K562 (cell line): ENCODE data around the gene CALCB. TPM values are rescaled to one million over a fixed set of nuclear protein-coding genes. Genes with fewer than 3 reads are reported as not detected.

ENCODE experiments used
- ATAC-seq: fragments of 200-7000 bp; cut with Tn5 transposase; 3 replicates; pipeline ENCODE4 v1.9.1; 2020; ENCODE audit warnings: moderate library complexity
- BruUV-seq: library from RNA; stranded (reverse); fragments of 400-500 nt; replicated peaks from 2 replicates; lab custom pipeline; 2021; lab: Mats Ljungman, UMichigan
- CTCF ChIA-PET: fragments of 300-600 bp; formaldehyde crosslinking; extraction: SDS; loops from one replicate; lab custom pipeline; 2021; ENCODE audit warnings: low intra/inter-chr PET ratio; lab: Yijun Ruan, JAX
- POLR2A ChIA-PET: fragments of 300-600, 350-650 bp; sonication (Branson Sonifier 250); formaldehyde crosslinking; extraction: SDS; loops from one replicate; lab custom pipeline; 2021; ENCODE audit warnings: antibody characterized with exemption, inconsistent platforms; lab: Yijun Ruan, JAX
- DNase-seq, 4 experiments: peaks; one replicate each; pipeline versions ENCODE4 v3.0.0 to v3.0.0-alpha.2; 2011 to 2018; ENCODE audit warnings: low spot score in 3 of 4, mixed read lengths in 3 of 4; ENCODE audit errors: extremely low read depth in 1 of 4
- FAIRE-seq: peaks from 2 replicates; lab custom pipeline; 2011; peaks lifted over from hg19 to GRCh38; lab: Jason Lieb, UNC
- H2AFZ ChIP-seq: 2 replicates; pipeline ENCODE4 v1.6.0; 2011; ENCODE audit warnings: low read depth, low read length, control low read depth, inconsistent platforms
- H3K27ac ChIP-seq: fragments of 200-600 bp; 3 replicates; pipeline ENCODE4 v1.8.0; 2011; ENCODE audit warnings: low read depth, mild to moderate bottlenecking, control low read depth, inconsistent platforms, low read length, moderate library complexity, mixed read lengths; ENCODE audit errors: extremely low read depth
- H3K27me3 ChIP-seq, 2 experiments: fragments of 300-600 bp in 1 of 2; 2 replicates in 1 of 2; 3 replicates in 1 of 2; pipeline versions ENCODE4 v1.6.0 to v1.8.0; 2011; ENCODE audit warnings: inconsistent platforms in 2 of 2, low read length in 2 of 2, mild to moderate bottlenecking in 1 of 2, mixed read lengths in 1 of 2, moderate library complexity in 1 of 2; ENCODE audit not compliant: control insufficient read depth in 2 of 2, insufficient read depth in 2 of 2
- H3K36me3 ChIP-seq: fragments of 300-600 bp; 3 replicates; pipeline ENCODE4 v1.8.0; 2011; ENCODE audit warnings: mild to moderate bottlenecking, low read length, inconsistent platforms; ENCODE audit not compliant: control insufficient read depth, insufficient read depth
- H3K4me1 ChIP-seq, 2 experiments: fragments of 200-600 bp in 1 of 2; replicated peaks in 1 of 2; 2 replicates in 1 of 2; 3 replicates in 1 of 2; pipeline versions ENCODE4 v1.5.1 to v1.8.0; 2011; ENCODE audit warnings: inconsistent platforms in 2 of 2, low read length in 2 of 2, mild to moderate bottlenecking in 1 of 2, mixed read lengths in 1 of 2, moderate library complexity in 1 of 2; ENCODE audit not compliant: control insufficient read depth in 2 of 2, insufficient read depth in 2 of 2
- H3K4me2 ChIP-seq: 2 replicates; pipeline ENCODE4 v1.6.1; 2011; ENCODE audit warnings: low read length, control low read depth, inconsistent platforms, mixed read lengths; ENCODE audit not compliant: insufficient read depth
- H3K4me3 ChIP-seq: fragments of 200-600 bp; sonication (generic), shearing (Covaris generic); 2 replicates; pipeline ENCODE4 v1.5.1; 2016; ENCODE audit warnings: control low read depth, inconsistent platforms
- H3K79me2 ChIP-seq: fragments of 200-600 bp; 3 replicates; pipeline ENCODE4 v1.8.0; 2011; ENCODE audit warnings: low read length, inconsistent platforms; ENCODE audit not compliant: control insufficient read depth, insufficient read depth
- H3K9ac ChIP-seq, 2 experiments: 2 replicates each; pipeline versions ENCODE4 v1.6.0 to v1.6.1; 2011; ENCODE audit warnings: low read depth in 2 of 2, low read length in 2 of 2, control low read depth in 1 of 2, inconsistent platforms in 1 of 2, mild to moderate bottlenecking in 1 of 2, mixed read lengths in 1 of 2; ENCODE audit not compliant: insufficient read depth in 1 of 2
- H3K9me1 ChIP-seq: one replicate; pipeline ENCODE4 v1.6.0; 2011; ENCODE audit warnings: inconsistent platforms, mild to moderate bottlenecking, low read length, moderate library complexity; ENCODE audit not compliant: control insufficient read depth, insufficient read depth
- H3K9me3 ChIP-seq: replicated peaks from 2 replicates; pipeline ENCODE4 v1.5.1; 2011; ENCODE audit warnings: low read depth, low read length, inconsistent platforms; ENCODE audit not compliant: control insufficient read depth, insufficient read depth
- H4K20me1 ChIP-seq: replicated peaks from 2 replicates; pipeline ENCODE4 v1.6.1; 2011; ENCODE audit warnings: low read length, inconsistent platforms, mixed read lengths; ENCODE audit not compliant: control insufficient read depth, insufficient read depth
- DEAF1 ChIP-seq: fragments of 450-650 bp; formaldehyde crosslinking; IDR thresholded peaks from 2 replicates; pipeline ENCODE4 v1.4.0; 2020; ENCODE audit warnings: mild to moderate bottlenecking, moderate library complexity
- E2F8 ChIP-seq: fragments of 450-650 bp; IDR thresholded peaks from 2 replicates; pipeline ENCODE4 v1.7.1; 2018; ENCODE audit warnings: mild to moderate bottlenecking, low read depth; ENCODE audit not compliant: partially characterized antibody
- GTF2B ChIP-seq: IDR thresholded peaks from 2 replicates; pipeline ENCODE4 v1.6.1; 2011; ENCODE audit not compliant: insufficient read length; ENCODE audit errors: extremely low read depth
- SMC3 ChIP-seq: conservative IDR thresholded peaks from 2 replicates; pipeline ENCODE4 v1.6.1; 2011; ENCODE audit warnings: low read depth, low read length, improper control_type of control experiment; ENCODE audit not compliant: insufficient read depth
- TFE3 ChIP-seq: fragments of 450-650 bp; formaldehyde crosslinking; IDR thresholded peaks from 2 replicates; pipeline ENCODE4 v1.4.0; 2020; ENCODE audit warnings: mild to moderate bottlenecking, mixed read lengths
- ZNF24 ChIP-seq: fragments of 450-650 bp; IDR thresholded peaks from 2 replicates; pipeline ENCODE4 v1.6.1; 2016
- ZNF398 ChIP-seq: fragments of 250-450 bp; sonication (Bioruptor Pico); IDR thresholded peaks from 2 replicates; pipeline ENCODE4 v1.8.0; 2021; ENCODE audit warnings: moderate library complexity, mild to moderate bottlenecking, inconsistent platforms
- WGBS: fragments of 100-300 bp; shearing (Covaris generic); methylation state at CpG from one replicate; pipeline ENCODE4 v1.1.6; 2016; ENCODE audit warnings: low coverage, mixed read lengths; ENCODE audit not compliant: insufficient coverage; ENCODE audit errors: missing lambda C conversion rate; 5-methylcytosine and 5-hydroxymethylcytosine counted together
- in situ Hi-C: fragments of 300-500 bp; cut with MboI; formaldehyde crosslinking; loops from 4 replicates; pipeline ENCODE4 v1.15.0; 2018; ENCODE audit warnings: inconsistent platforms, mixed read lengths
- intact Hi-C: fragments of 100-400 bp; cut with micrococcal nuclease; formaldehyde crosslinking; loops from 2 replicates; pipeline ENCODE4 v1.14.2; 2022
- polyA plus RNA-seq, 8 experiments: library from polyadenylated mRNA; depleted of rRNA in 4 of 8; stranded (reverse) in 5 of 8; unstranded in 3 of 8; fragments of >200 nt; fragmentation: Nextera tagmentation in 2 of 8; fragmentation: Illumina TruSeq in 1 of 8; extraction: Ambion mirVana in 2 of 8; extraction: Trizol in 1 of 8; gene quantifications; 2 replicates each; pipeline versions ENCODE4 v1.2.1 to v1.2.3, GENCODE V29; 2011 to 2014; ENCODE audit warnings: inconsistent platforms in 1 of 8, missing spikeins in 1 of 8
- total RNA-seq, 7 experiments: library from RNA; depleted of rRNA in 6 of 7; stranded (reverse); fragments of >200 nt in 6 of 7; fragmentation: Illumina TruSeq in 2 of 7; extraction: Trizol in 2 of 7; gene quantifications; 2 replicates each; pipeline versions ENCODE4 v1.2.1 to v1.2.3, GENCODE V29; 2011 to 2021; ENCODE audit warnings: low replicate concordance in 1 of 7

CALCB gene
- total and polyA plus RNA-seq, 9 of the 15 experiments (the other 6 are each of a cell fraction or from before 2014, with no cell fraction given), result not detected

GRCh38 chr11:15099267-15099666 lies 25.9 kb downstream of the CALCB start (continued):
- TF ChIP-seq ZNF398 (CRISPR knock-in tag), result no peak
- TF ChIP-seq, all 486 proteins: peak for 0

- no peak overlapping the region for H3K9ac ChIP-seq
- no peaks in the 10 kb centered on the region for H3K9me3 ChIP-seq
- ATAC-seq (peak; percentile 93), DNase-seq (peak; percentile 61 to 67 (median 63)), FAIRE-seq (peak; percentile 90)
- intact Hi-C loops, result loop anchor here (1.0 kb wide), 1 partner anchor 107 kb away; no protein-coding TSS in a partner anchor
- H3K27ac ChIP-seq, result no peak overlapping the region
- no peaks in the 10 kb centered on the region for H3K9me1 ChIP-seq
- H4K20me1 ChIP-seq, result no peaks in the 10 kb centered on the region
- no TSS peak for BruUV-seq
- ChIA-PET CTCF (interaction anchor here (0.9 to 3.7 kb wide), 2 partner anchors 106 to 108 kb away, joined by 4 to 22 read pairs; no protein-coding TSS in a partner anchor), POLR2A (interaction anchor here (1.0 kb wide), 1 partner anchor 10 kb away, joined by 3 read pairs; no protein-coding TSS in a partner anchor)
- H3K36me3 ChIP-seq, result no peaks in the 10 kb centered on the region
- H3K4me3 ChIP-seq, result no peak overlapping the region
- H3K4me2 ChIP-seq, result no peak overlapping the region
- no peaks in the 10 kb centered on the region for H3K79me2 ChIP-seq
- H2AFZ ChIP-seq, result no peak overlapping the region
- no peaks in the 10 kb centered on the region for H3K27me3 ChIP-seq
- 0% methylated on average over 8 of the region's 8 CpGs for WGBS
- H3K4me1 ChIP-seq, result no peaks in the 10 kb centered on the region
- in situ Hi-C loops, result no loop called here
- TF ChIP-seq ZNF24, result no peak
- no peak for TF ChIP-seq E2F8
- peak; percentile 75 for TF ChIP-seq SMC3
- TF ChIP-seq DEAF1 (CRISPR knock-in tag), result 0 out of 2 replicates have a peak, but pooled peaks have one; percentile 21
- no peak for TF ChIP-seq GTF2B
- no peak for TF ChIP-seq TFE3 (CRISPR knock-in tag)
These were observed 27.8 kb downstream of the CALCB start for GRCh38 chr11:15101072-15101709.
